ENCODE results near the gene ZMIZ1. TPM values are rescaled to one million over a fixed set of nuclear protein-coding genes. Genes with fewer than 3 reads are reported as not detected.
"Not testable (repeated sequence)": the region's sequence is repeated elsewhere in the genome, so short reads cannot be mapped to it uniquely, and the experiment has no call there.

ZMIZ1 gene
- total RNA-seq, 1 experiment from 2014 or later: 22.3 TPM

GRCh38 chr10:79328147-79328701 is 259.5 kb downstream of the ZMIZ1 start:
- Histone ChIP-seq H3K4me1 (replicated peaks) (peaks cover 45% of the 10 kb centered on the region), H3K27me3 (replicated peaks) (no peaks in the 10 kb centered on the region), H3K9me3 (replicated peaks) (peaks cover 3% of the 10 kb centered on the region; the same call in 1 of the 2 replicates), H3K4me3 (no peak overlapping the region), H3K27ac (no peak overlapping the region), H3K36me3 (no peaks in the 10 kb centered on the region)
- no peak for DNase-seq (ENCODE audit: low read depth in 1 of 2, low spot score in 2 of 2)

DNA sequence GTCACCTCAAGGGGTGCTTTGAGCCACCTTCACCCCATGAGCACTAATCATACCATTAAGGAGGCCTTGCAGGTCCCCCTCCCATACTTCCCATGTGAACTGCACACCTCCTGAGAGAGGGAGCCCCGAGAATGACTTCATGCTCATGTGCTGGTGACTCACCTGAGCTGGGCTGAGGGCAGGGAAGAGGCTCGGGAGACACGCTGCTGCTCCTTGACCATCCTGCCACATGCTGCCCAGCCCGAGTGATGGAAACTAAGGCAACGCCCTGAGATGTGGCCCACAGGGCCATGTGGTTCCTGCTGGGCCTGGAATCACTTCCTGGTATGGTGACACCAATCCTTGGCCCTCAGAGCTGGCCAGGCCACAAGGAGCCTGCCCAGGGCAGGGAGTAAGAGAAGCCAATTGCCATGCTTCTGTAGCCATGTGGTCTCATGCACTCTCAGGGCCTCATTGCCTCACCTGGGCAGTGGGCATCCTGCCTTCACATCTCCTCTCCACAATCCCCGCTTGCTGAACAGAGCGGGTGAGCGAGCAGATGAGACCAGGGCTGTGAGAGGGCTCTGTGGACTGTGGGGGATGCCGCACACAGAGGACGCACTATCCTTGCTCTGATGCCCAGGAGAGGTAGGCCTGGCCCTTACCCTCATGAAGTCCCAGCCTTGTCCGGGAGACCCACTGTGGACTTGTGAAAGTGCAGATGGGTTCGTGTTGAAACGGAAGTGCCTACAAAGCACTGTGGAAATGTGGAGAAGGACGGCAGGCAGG is 260.2 kb downstream of the ZMIZ1 start:
- H3K36me3 ChIP-seq: no peaks in the 10 kb centered on the region
- H3K27me3 ChIP-seq (replicated peaks): no peaks in the 10 kb centered on the region
- peaks cover 3% of the 10 kb centered on the region; the same call in 1 of the 2 replicates for H3K9me3 ChIP-seq (replicated peaks)
- DNase-seq (ENCODE audit: low read depth in 1 of 2, low spot score in 2 of 2): no peak
- H3K4me3 ChIP-seq: no peak overlapping the region
- H3K27ac ChIP-seq: no peak overlapping the region
- H3K4me1 ChIP-seq (replicated peaks): peaks cover 45% of the 10 kb centered on the region

- no peaks in the 10 kb centered on the region for H3K27me3 ChIP-seq (replicated peaks)
- no peak overlapping the region for H3K4me3 ChIP-seq
- DNase-seq (ENCODE audit: low read depth in 1 of 2, low spot score in 2 of 2): no peak
- H3K36me3 ChIP-seq: no peaks in the 10 kb centered on the region
- peaks cover 3% of the 10 kb centered on the region; the same call in 1 of the 2 replicates for H3K9me3 ChIP-seq (replicated peaks)
- H3K4me1 ChIP-seq (replicated peaks): peaks cover 47% of the 10 kb centered on the region
- H3K27ac ChIP-seq: no peak overlapping the region
Observed at GRCh38 chr10:79329529-79329928, 260.8 kb downstream of the ZMIZ1 start.

DNA sequence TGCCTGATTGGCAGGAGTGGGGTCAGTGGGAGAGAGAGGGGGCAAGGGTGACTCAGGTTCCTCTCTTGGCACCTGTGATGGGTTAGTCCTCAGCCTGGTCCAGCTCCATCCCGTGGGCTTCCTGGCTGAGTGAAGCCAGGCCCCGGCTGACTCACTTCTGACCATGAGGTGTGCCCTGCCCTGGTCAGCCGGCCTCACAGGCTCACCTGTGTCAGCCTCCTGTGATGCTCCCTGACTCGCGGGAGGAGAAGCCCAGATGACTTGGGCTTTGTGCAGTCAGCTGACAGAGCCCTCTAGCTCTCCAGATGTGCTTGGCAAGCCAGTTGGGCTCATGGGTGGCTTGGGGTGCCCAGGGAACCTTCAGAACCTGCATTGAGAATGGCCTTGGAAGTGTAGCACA is 262.5 kb downstream of the ZMIZ1 start:
- Histone ChIP-seq H3K27me3 (replicated peaks) (no peaks in the 10 kb centered on the region), H3K36me3 (no peaks in the 10 kb centered on the region), H3K4me3 (no peak overlapping the region), H3K9me3 (replicated peaks) (peaks cover 3% of the 10 kb centered on the region; the same call in 1 of the 2 replicates), H3K4me1 (replicated peaks) (peaks cover 51% of the 10 kb centered on the region), H3K27ac (peak overlapping the region; percentile 93)
- no peak for DNase-seq (ENCODE audit: low read depth in 1 of 2, low spot score in 2 of 2)

- peak overlapping the region; percentile 93 for H3K27ac ChIP-seq
- H3K4me3 ChIP-seq: no peak overlapping the region
- peaks cover 3% of the 10 kb centered on the region; the same call in 1 of the 2 replicates for H3K9me3 ChIP-seq (replicated peaks)
- DNase-seq (ENCODE audit: low read depth in 1 of 2, low spot score in 2 of 2): peak; percentile 95 to 98
- H3K27me3 ChIP-seq (replicated peaks): no peaks in the 10 kb centered on the region
- no peaks in the 10 kb centered on the region for H3K36me3 ChIP-seq
- peaks cover 51% of the 10 kb centered on the region for H3K4me1 ChIP-seq (replicated peaks)
Observed at GRCh38 chr10:79331709-79332108, 262.9 kb downstream of the ZMIZ1 start.

GRCh38 chr10:79332610-79333315 is 264.0 kb downstream of the ZMIZ1 start:
- peaks cover 52% of the 10 kb centered on the region for H3K4me1 ChIP-seq (replicated peaks)
- H3K9me3 ChIP-seq (replicated peaks); H3K27me3 ChIP-seq (replicated peaks); H3K4me3 ChIP-seq; H3K36me3 ChIP-seq; DNase-seq (ENCODE audit: low read depth in 1 of 2, low spot score in 2 of 2): not testable (repeated sequence)
- H3K27ac ChIP-seq: peak overlapping the region; percentile 94

DNA sequence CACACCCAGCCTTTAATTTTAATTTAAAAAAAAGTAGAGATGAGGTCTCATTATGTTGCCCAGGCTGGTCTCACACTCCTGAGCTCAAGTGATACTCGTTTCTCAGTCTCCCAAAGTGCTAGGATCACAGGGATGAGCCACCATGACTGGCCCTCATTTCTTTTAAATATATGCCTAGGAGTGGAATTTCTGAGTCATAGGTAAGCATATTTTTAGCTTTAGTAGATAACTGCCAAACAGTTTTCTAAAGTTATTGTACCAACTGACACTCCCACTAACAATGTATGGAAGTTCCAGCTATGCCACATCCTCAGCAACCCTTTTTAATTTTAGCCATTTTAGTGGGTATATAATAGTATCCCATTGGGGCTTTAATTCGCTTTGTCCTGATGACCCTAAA is 264.7 kb downstream of the ZMIZ1 start:
- Histone ChIP-seq H3K4me1 (replicated peaks) (peaks cover 54% of the 10 kb centered on the region), H3K9me3 (replicated peaks) (peaks cover 3% of the 10 kb centered on the region; the same call in 1 of the 2 replicates), H3K4me3 (no peak overlapping the region), H3K27me3 (replicated peaks) (no peaks in the 10 kb centered on the region), H3K36me3 (no peaks in the 10 kb centered on the region), H3K27ac (peak overlapping the region; percentile 94)
- DNase-seq (ENCODE audit: low read depth in 1 of 2, low spot score in 2 of 2): peak in 1 of 2 experiments; percentile 77

GRCh38 chr10:79334573-79334972 is 265.8 kb downstream of the ZMIZ1 start:
- no peak for DNase-seq (ENCODE audit: low read depth in 1 of 2, low spot score in 2 of 2)
- Histone ChIP-seq H3K27ac (peak overlapping the region; percentile 94), H3K27me3 (replicated peaks) (no peaks in the 10 kb centered on the region), H3K4me3 (no peak overlapping the region), H3K9me3 (replicated peaks) (peaks cover 3% of the 10 kb centered on the region; the same call in 1 of the 2 replicates), H3K36me3 (no peaks in the 10 kb centered on the region), H3K4me1 (replicated peaks) (peaks cover 50% of the 10 kb centered on the region)

GRCh38 chr10:79335094-79335469 is 266.3 kb downstream of the ZMIZ1 start:
- H3K4me3 ChIP-seq: no peak overlapping the region
- no peaks in the 10 kb centered on the region for H3K27me3 ChIP-seq (replicated peaks)
- peaks cover 49% of the 10 kb centered on the region for H3K4me1 ChIP-seq (replicated peaks)
- H3K9me3 ChIP-seq (replicated peaks): peaks cover 3% of the 10 kb centered on the region; the same call in 1 of the 2 replicates
- no peak for DNase-seq (ENCODE audit: low read depth in 1 of 2, low spot score in 2 of 2)
- H3K27ac ChIP-seq: peak overlapping the region; percentile 94; the same call in 1 of the 2 replicates
- no peaks in the 10 kb centered on the region for H3K36me3 ChIP-seq

GRCh38 chr10:79335470-79336235 is 266.9 kb downstream of the ZMIZ1 start:
- DNase-seq (ENCODE audit: low read depth in 1 of 2, low spot score in 2 of 2): no peak
- Histone ChIP-seq H3K4me1 (replicated peaks) (peaks cover 43% of the 10 kb centered on the region), H3K36me3 (no peaks in the 10 kb centered on the region), H3K9me3 (replicated peaks) (peaks cover 3% of the 10 kb centered on the region; the same call in 1 of the 2 replicates), H3K4me3 (no peak overlapping the region), H3K27ac (no peak overlapping the region; the same call in 1 of the 2 replicates), H3K27me3 (replicated peaks) (no peaks in the 10 kb centered on the region)

DNA sequence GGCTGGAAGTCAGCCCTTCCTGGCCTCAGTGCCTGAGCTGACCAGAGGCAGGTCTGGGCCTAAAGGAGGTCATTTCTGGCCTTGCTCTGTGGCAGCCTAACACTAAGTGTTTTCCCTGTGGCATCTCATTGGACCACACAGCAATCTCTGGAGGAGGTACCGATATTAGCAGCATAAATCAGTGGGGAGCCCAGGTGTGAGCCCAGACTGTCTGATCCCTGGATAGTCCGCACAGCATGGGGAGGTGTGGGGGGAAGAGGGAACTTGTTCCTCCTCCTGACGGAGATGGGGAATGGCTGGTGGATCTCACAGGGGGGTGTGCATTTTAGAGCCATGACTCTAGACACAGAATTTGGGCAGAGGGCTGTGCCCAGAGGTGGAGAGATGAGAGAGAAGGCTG is 267.5 kb downstream of the ZMIZ1 start:
- H3K27ac ChIP-seq: no peak overlapping the region
- H3K9me3 ChIP-seq (replicated peaks): peaks cover 3% of the 10 kb centered on the region; the same call in 1 of the 2 replicates
- H3K4me3 ChIP-seq: no peak overlapping the region
- peaks cover 37% of the 10 kb centered on the region for H3K4me1 ChIP-seq (replicated peaks)
- no peaks in the 10 kb centered on the region for H3K36me3 ChIP-seq
- no peak for DNase-seq (ENCODE audit: low read depth in 1 of 2, low spot score in 2 of 2)
- no peaks in the 10 kb centered on the region for H3K27me3 ChIP-seq (replicated peaks)

DNA sequence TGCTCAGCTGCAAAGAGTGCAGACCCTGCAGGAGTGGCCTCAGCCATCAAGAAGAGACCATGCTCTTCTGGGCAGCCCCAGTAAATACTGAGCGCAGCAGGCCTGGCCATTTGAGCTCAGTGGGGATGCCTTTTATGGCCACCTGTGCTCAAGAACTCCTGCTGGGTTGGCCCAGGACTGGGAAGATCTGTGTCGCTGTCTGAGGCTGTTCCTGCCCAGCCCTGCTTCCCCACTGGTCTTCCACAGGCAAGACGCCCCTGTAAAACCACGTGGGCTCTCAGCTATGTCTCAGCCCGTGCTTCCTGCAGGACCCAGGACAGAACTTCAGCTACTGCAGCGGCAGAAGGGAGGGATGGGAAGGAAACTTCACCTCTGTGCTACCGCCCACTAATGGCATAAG is 268.0 kb downstream of the ZMIZ1 start:
- Histone ChIP-seq H3K4me1 (replicated peaks) (peaks cover 33% of the 10 kb centered on the region), H3K9me3 (replicated peaks) (peaks cover 3% of the 10 kb centered on the region; the same call in 1 of the 2 replicates), H3K27me3 (replicated peaks) (no peaks in the 10 kb centered on the region), H3K4me3 (no peak overlapping the region), H3K27ac (no peak overlapping the region), H3K36me3 (no peaks in the 10 kb centered on the region)
- no peak for DNase-seq (ENCODE audit: low read depth in 1 of 2, low spot score in 2 of 2)

GRCh38 chr10:79337783-79338469 is 269.2 kb downstream of the ZMIZ1 start:
- not testable (repeated sequence) for H3K4me3 ChIP-seq; H3K27me3 ChIP-seq (replicated peaks); H3K36me3 ChIP-seq; DNase-seq (ENCODE audit: low read depth in 1 of 2, low spot score in 2 of 2); H3K9me3 ChIP-seq (replicated peaks); H3K27ac ChIP-seq
- H3K4me1 ChIP-seq (replicated peaks): peaks cover 23% of the 10 kb centered on the region
